ENCODE measurements around the gene CTBP2. TPM values are rescaled to one million over a fixed set of nuclear protein-coding genes. Genes with fewer than 3 reads are reported as not detected.

Gene CTBP2
- total RNA-seq, 1 experiment from 2014 or later = 212 TPM

GRCh38 chr10:125129076-125129458 lies 31.3 kb downstream of the CTBP2 start:
- DNase-seq = no peak
- peaks cover 20% of the 10 kb centered on the region; the same call in 1 of the 2 replicates for H3K4me1 ChIP-seq (ENCODE audit: insufficient read depth, low read length)
- H3K9me3 ChIP-seq (ENCODE audit: control insufficient read depth, low read depth, low read length) = no peaks in the 10 kb centered on the region
- H4K20me1 ChIP-seq (ENCODE audit: control insufficient read depth, insufficient read depth, insufficient read length) = peaks cover 5% of the 10 kb centered on the region
- H4K5ac ChIP-seq (ENCODE audit: insufficient read length, low read depth, low read length) = no peak overlapping the region
- H3K79me1 ChIP-seq (ENCODE audit: insufficient read depth, low read depth, low read length, poor library complexity, severe bottlenecking) = peaks cover 8% of the 10 kb centered on the region
- no peak overlapping the region for H4K91ac ChIP-seq (ENCODE audit: insufficient read length, low read depth, low read length)
- H3K56ac ChIP-seq (ENCODE audit: insufficient read length, low read depth, low read length) = no peak overlapping the region
- H2BK5ac ChIP-seq (ENCODE audit: insufficient read length, low read length) = no peak overlapping the region
- H3K4me3 Mint-ChIP-seq = no peak overlapping the region
- no peak overlapping the region for H2AFZ ChIP-seq (ENCODE audit: low read length)
- H3K9ac ChIP-seq (ENCODE audit: extremely low read depth, insufficient read length, low read length) = no peak overlapping the region
- no CpG with 5 or more reads among the region's 3 CpGs for WGBS (ENCODE audit: extremely low coverage, insufficient read length, low lambda C conversion rate)
- H3K14ac ChIP-seq (ENCODE audit: insufficient read depth, low read length) = no peak overlapping the region
- no peak overlapping the region for H3K4me2 ChIP-seq (ENCODE audit: insufficient read depth, insufficient read length, low read length)
- H3K27ac Mint-ChIP-seq = peak overlapping the region; percentile 66 to 91 (median 79); a peak in 4 of 7 replicates
- H2BK15ac ChIP-seq (ENCODE audit: low read depth, low read length) = no peak overlapping the region
- H2BK12ac ChIP-seq (ENCODE audit: insufficient read length, low read depth, low read length) = no peak overlapping the region
- TF ChIP-seq CTCF (conservative IDR thresholded peaks at IDR 0.05) = no peak
- no peaks in the 10 kb centered on the region for H3K9me3 Mint-ChIP-seq
- H3K4me1 Mint-ChIP-seq = peaks cover 68 to 75% of the 10 kb centered on the region in 2 experiments
- no peak overlapping the region for H3K27ac ChIP-seq (ENCODE audit: insufficient read length, low read depth, low read length)
- no peak overlapping the region for H2BK20ac ChIP-seq (ENCODE audit: low read depth, low read length, poor library complexity, severe bottlenecking)
- peaks cover 45 to 83% (median 78%) of the 10 kb centered on the region in 3 experiments for H3K36me3 Mint-ChIP-seq (ENCODE audit: insufficient read depth in 1 of 3, low read depth in 3 of 3)
- H3K23ac ChIP-seq (ENCODE audit: insufficient read length, low read depth, low read length) = no peak overlapping the region
- no peak overlapping the region for H4K8ac ChIP-seq (replicated peaks; ENCODE audit: insufficient read length, low read depth, low read length)
- no peaks in the 10 kb centered on the region for H3K27me3 ChIP-seq (ENCODE audit: insufficient read depth, low read length)
- H2AK5ac ChIP-seq (ENCODE audit: insufficient read length, low read length) = no peak overlapping the region
- no peaks in the 10 kb centered on the region for H3K23me2 ChIP-seq (ENCODE audit: insufficient read length, low read depth, low read length, poor library complexity, severe bottlenecking)
- H2BK120ac ChIP-seq (ENCODE audit: low read depth, low read length, poor library complexity, severe bottlenecking) = no peak overlapping the region
- no peak overlapping the region for H3T11ph ChIP-seq (ENCODE audit: low read length)
- H3K27me3 Mint-ChIP-seq (ENCODE audit: low read depth) = no peaks in the 10 kb centered on the region
- peaks cover 92% of the 10 kb centered on the region for H3K79me2 ChIP-seq (ENCODE audit: insufficient read depth, low read length)
- H3K18ac ChIP-seq (ENCODE audit: insufficient read length, low read depth, low read length) = no peak overlapping the region
- H3K4ac ChIP-seq (ENCODE audit: low read depth, low read length) = no peak overlapping the region
